22Rv1 (cell line): ENCODE measurements around the gene CDK11A.

Source experiments
- H3K27ac ChIP-seq: fragments of 450-650 bp; 2 replicates; pipeline ENCODE4 v1.5.1; 2017
- CTCF ChIP-seq: fragments of 450-650 bp; IDR thresholded peaks from 2 replicates; pipeline ENCODE4 v1.5.1; 2017; ENCODE audit warnings: mild to moderate bottlenecking
- ZFX ChIP-seq: fragments of 450-650 bp; IDR thresholded peaks from 2 replicates; pipeline ENCODE4 v1.6.1; 2017; ENCODE audit warnings: antibody characterized with exemption, borderline replicate concordance

The CDK11A gene

GRCh38 chr1:1758059-1758621 is 34.0 kb upstream of the CDK11A start:
- H3K27ac ChIP-seq, result peak overlapping the region; percentile 81
- TF ChIP-seq CTCF (no peak), ZFX (no peak)

- peak overlapping the region; percentile 81 for H3K27ac ChIP-seq
- TF ChIP-seq ZFX, result no peak
- TF ChIP-seq CTCF, result no peak
These were observed 33.4 kb upstream of the CDK11A start for GRCh38 chr1:1757422-1758058.

GRCh38 chr1:1756661-1757421 is 32.7 kb upstream of the CDK11A start:
- TF ChIP-seq ZFX, result no peak
- TF ChIP-seq CTCF, result no peak
- H3K27ac ChIP-seq, result peak overlapping the region; percentile 81; the same call in 1 of the 2 replicates

- TF ChIP-seq ZFX (no peak), CTCF (no peak)
- H3K27ac ChIP-seq, result no peak overlapping the region
These were observed 31.7 kb upstream of the CDK11A start for GRCh38 chr1:1755852-1756251.

GRCh38 chr1:1755426-1755825 is 31.3 kb upstream of the CDK11A start:
- TF ChIP-seq CTCF, result no peak
- TF ChIP-seq ZFX, result no peak
- H3K27ac ChIP-seq, result no peak overlapping the region

- no peak for TF ChIP-seq CTCF
- TF ChIP-seq ZFX, result no peak
These were observed 30.1 kb upstream of the CDK11A start for GRCh38 chr1:1754051-1754815.

More at GRCh38 chr1:1754051-1754815, 30.1 kb upstream of the CDK11A start:
- no peak overlapping the region for H3K27ac ChIP-seq
